Hair follicle dermal papilla cell (primary cell): ENCODE data around the gene OR5H15. TPM values are rescaled to one million over a fixed set of nuclear protein-coding genes. Genes with fewer than 3 reads are reported as not detected.

Source experiments
- total RNA-seq: library from RNA; depleted of rRNA; stranded (reverse); fragments of >200 nt; gene quantifications from 2 replicates; pipeline ENCODE4 v1.2.3, GENCODE V29; 2012

Gene OR5H15
- total RNA-seq: not detected in 2 replicates

DNA sequence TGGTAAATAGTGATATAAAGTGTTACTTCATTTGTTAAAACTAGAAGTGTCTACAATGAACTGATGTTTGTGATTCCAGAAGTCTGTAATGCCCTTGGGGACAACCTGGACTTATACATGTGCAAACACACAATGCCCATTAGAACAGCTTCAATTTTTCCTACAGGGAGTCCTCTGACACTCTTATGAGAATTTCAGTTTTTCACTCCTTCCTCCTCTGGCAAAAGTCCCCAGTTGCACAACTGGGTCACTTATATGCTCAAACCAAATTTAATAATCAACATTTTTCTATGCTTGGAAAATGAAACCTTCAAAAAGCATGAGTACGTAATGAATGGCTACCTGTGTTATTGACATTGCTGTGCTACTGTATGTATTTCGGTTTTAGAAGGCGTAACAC lies at the start of gene OR5H15:
TSS of gene OR5H15 (plus strand) at position 301 of the 400 bp plus-strand sequence. CDS start 2,004 bp downstream, outside the sequence.

DNA sequence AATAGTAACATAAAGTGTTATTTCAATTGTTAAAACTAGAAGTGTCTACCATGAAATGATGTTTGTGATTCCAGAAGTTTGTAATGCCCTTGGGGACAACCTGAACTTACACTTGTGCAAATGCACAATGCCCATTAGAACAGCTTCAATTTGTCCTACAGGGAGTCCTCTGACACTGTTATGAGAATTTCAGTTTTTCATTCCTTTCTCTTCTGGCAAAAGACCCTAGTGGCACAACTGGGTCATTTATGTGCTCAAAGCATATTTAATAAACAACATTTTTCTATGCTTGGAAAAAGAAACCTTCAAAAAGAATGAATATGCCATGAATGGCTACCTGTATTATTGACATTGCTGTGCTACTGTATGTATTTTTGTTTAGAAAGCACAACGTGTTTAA lies 36.1 kb upstream of the OR5H15 start, which contains the start of gene OR5H1:
TSS of gene OR5H1 (plus strand) at position 301 of the 400 bp plus-strand sequence. CDS start 1,977 bp downstream, outside the sequence.

DNA sequence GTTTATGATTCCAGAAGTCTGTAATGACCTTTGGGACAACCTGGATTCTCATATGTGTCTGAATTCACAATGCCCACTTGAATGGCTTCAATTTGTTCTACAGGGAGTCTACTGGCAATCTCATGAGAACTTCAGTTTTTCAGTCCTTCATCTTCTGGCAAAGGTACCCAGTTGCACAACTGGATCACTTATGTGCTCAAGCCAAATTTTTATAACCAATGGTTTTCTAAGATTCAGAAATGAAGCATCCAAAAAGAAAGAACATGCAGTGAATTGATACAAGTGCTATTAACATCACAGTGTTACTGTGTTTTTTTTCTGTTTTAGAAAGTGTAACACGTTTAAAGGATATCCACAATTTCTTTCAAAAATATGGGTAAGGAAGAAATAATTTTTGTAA lies 19.3 kb upstream of the OR5H15 start, which contains the start of gene OR5H14:
TSS of gene OR5H14 (plus strand) at position 301 of the 400 bp plus-strand sequence. CDS start 1,907 bp downstream, outside the sequence.

Other genes with a start within 250 kb of the OR5H15 start
- 31.9 and 33.9 TPM in 2 replicates for gene RIOX2, start 194.3 kb upstream of the OR5H15 start, total RNA-seq
- gene GABRR3, start 131.4 kb upstream of the OR5H15 start, total RNA-seq: not detected in 2 replicates
- gene OR5AC2, start 79.5 kb upstream of the OR5H15 start, total RNA-seq: not detected in 2 replicates
- not detected in 2 replicates for gene OR5H1, start 36.0 kb upstream of the OR5H15 start, total RNA-seq
- gene OR5H14, start 19.2 kb upstream of the OR5H15 start, total RNA-seq: not detected in 2 replicates
- gene OR5H6, start 97.5 kb downstream of the OR5H15 start, total RNA-seq: not detected in 2 replicates
- not detected in 2 replicates for gene OR5H2, start 115.8 kb downstream of the OR5H15 start, total RNA-seq
- gene OR5K4, start 187.2 kb downstream of the OR5H15 start, total RNA-seq: not detected in 2 replicates
- gene OR5K3, start 224.0 kb downstream of the OR5H15 start, total RNA-seq: not detected in 2 replicates